ENCODE measurements around the gene MALAT1. TPM values are rescaled to one million over a fixed set of nuclear protein-coding genes. Genes with fewer than 3 reads are reported as not detected.
"Not testable (repeated sequence)": the region's sequence is repeated elsewhere in the genome, so short reads cannot be mapped to it uniquely, and the experiment has no call there.

Gene MALAT1
- total RNA-seq (32,417 and 34,445 TPM in 2 replicates), polyA plus RNA-seq (461 and 646 TPM in 2 replicates), polyA minus RNA-seq (7,215 and 8,805 TPM in 2 replicates)
- total RNA-seq (2013) = 6,042 TPM

DNA sequence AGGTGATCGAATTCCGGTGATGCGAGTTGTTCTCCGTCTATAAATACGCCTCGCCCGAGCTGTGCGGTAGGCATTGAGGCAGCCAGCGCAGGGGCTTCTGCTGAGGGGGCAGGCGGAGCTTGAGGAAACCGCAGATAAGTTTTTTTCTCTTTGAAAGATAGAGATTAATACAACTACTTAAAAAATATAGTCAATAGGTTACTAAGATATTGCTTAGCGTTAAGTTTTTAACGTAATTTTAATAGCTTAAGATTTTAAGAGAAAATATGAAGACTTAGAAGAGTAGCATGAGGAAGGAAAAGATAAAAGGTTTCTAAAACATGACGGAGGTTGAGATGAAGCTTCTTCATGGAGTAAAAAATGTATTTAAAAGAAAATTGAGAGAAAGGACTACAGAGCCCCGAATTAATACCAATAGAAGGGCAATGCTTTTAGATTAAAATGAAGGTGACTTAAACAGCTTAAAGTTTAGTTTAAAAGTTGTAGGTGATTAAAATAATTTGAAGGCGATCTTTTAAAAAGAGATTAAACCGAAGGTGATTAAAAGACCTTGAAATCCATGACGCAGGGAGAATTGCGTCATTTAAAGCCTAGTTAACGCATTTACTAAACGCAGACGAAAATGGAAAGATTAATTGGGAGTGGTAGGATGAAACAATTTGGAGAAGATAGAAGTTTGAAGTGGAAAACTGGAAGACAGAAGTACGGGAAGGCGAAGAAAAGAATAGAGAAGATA is at the start of gene MALAT1:
TSS of gene MALAT1 (plus strand) at position 69 of the 736 bp plus-strand sequence.
- Histone ChIP-seq H3K4me2 (replicated peaks; ENCODE audit: low read depth, low read length, poor library complexity, severe bottlenecking) (peak within 1 kb of the TSS; percentile 97), H3K27me3 (replicated peaks in 1 of 4; ENCODE audit: control extremely low read depth in 1 of 4, control insufficient read depth in 3 of 4, insufficient read depth in 4 of 4, low read length in 3 of 4) (no peaks in the 10 kb centered on the region), H3K9me3 (ENCODE audit: control extremely low read depth in 1 of 3, control insufficient read depth in 2 of 3, insufficient read depth in 1 of 3, low read length in 2 of 3) (no peaks in the 10 kb centered on the region), H3K27ac (ENCODE audit: low read length in 2 of 2) (peak within 1 kb of the TSS; percentile 99 to 100), H3K79me2 (ENCODE audit: control insufficient read depth, insufficient read depth, low read length) (peaks cover 85% of the 10 kb centered on the region), H2AFZ (ENCODE audit: insufficient read depth, low read depth, low read length, poor library complexity, severe bottlenecking) (peak within 1 kb of the TSS; percentile 63), H3K4me3 (ENCODE audit: control extremely low read depth in 1 of 5, extremely low read depth in 1 of 5, insufficient read depth in 1 of 5, low read depth in 2 of 5, low read length in 4 of 5) (peak within 1 kb of the TSS; percentile 76 to 100 (median 93)), H3K4me1 (ENCODE audit: control insufficient read depth in 2 of 2, insufficient read depth in 2 of 2, low read length in 2 of 2) (peaks cover 21 to 39% of the 10 kb centered on the region in 2 donors), H3K9ac (ENCODE audit: low read length) (peak within 1 kb of the TSS; percentile 97), H4K20me1 (ENCODE audit: control insufficient read depth, insufficient read depth, low read length, poor library complexity, severe bottlenecking) (peaks cover 50% of the 10 kb centered on the region), H3K36me3 (replicated peaks in 1 of 2; ENCODE audit: control extremely low read depth in 1 of 2, control insufficient read depth in 1 of 2, extremely low read depth in 1 of 2, insufficient read depth in 2 of 2, low read length in 1 of 2) (peaks cover 1 to 43% of the 10 kb centered on the region in 2 experiments)
- H3K9me3 Mint-ChIP-seq (ENCODE audit: insufficient read depth) = no peaks in the 10 kb centered on the region
- H3K27ac Mint-ChIP-seq = no peak within 1 kb of the TSS
- 0% methylated on average over 14 of the region's 24 CpGs for WGBS (ENCODE audit: insufficient coverage)
- peaks cover 36% of the 10 kb centered on the region for H3K4me1 Mint-ChIP-seq
- intact Hi-C loops (cut with micrococcal nuclease) = no loop called here
- H3K27me3 Mint-ChIP-seq = no peaks in the 10 kb centered on the region
- DNase-seq (peak; percentile 96), ATAC-seq (ENCODE audit: low read depth) (peak; percentile 24)
- no peak for TF ChIP-seq EZH2 (IDR thresholded peaks at IDR 0.05; ENCODE audit: borderline replicate concordance, insufficient read depth, low read depth, low read length, poor library complexity, severe bottlenecking)
- TF ChIP-seq, protein P1, sequence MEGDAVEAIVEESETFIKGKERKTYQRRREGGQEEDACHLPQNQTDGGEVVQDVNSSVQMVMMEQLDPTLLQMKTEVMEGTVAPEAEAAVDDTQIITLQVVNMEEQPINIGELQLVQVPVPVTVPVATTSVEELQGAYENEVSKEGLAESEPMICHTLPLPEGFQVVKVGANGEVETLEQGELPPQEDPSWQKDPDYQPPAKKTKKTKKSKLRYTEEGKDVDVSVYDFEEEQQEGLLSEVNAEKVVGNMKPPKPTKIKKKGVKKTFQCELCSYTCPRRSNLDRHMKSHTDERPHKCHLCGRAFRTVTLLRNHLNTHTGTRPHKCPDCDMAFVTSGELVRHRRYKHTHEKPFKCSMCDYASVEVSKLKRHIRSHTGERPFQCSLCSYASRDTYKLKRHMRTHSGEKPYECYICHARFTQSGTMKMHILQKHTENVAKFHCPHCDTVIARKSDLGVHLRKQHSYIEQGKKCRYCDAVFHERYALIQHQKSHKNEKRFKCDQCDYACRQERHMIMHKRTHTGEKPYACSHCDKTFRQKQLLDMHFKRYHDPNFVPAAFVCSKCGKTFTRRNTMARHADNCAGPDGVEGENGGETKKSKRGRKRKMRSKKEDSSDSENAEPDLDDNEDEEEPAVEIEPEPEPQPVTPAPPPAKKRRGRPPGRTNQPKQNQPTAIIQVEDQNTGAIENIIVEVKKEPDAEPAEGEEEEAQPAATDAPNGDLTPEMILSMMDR (IDR thresholded peaks at IDR 0.05) = peak; percentile 20
- H3K4me3 Mint-ChIP-seq = no peak within 1 kb of the TSS
- CTCF ChIA-PET = interaction anchor here (1.0 to 17.5 kb wide), 9 partner anchors 9 to 116 kb away, joined by 3 to 541 read pairs (median 30); partner anchors contain the start of genes FRMD8, NEAT1 and SLC25A45
- POLR2A ChIA-PET = interaction anchor here (0.6 to 20.7 kb wide), 21 partner anchors 9 to 727 kb away, joined by 3 to 1159 read pairs (median 9); partner anchors contain the start of genes DPF2, FRMD8, NEAT1 and SCYL1

DNA sequence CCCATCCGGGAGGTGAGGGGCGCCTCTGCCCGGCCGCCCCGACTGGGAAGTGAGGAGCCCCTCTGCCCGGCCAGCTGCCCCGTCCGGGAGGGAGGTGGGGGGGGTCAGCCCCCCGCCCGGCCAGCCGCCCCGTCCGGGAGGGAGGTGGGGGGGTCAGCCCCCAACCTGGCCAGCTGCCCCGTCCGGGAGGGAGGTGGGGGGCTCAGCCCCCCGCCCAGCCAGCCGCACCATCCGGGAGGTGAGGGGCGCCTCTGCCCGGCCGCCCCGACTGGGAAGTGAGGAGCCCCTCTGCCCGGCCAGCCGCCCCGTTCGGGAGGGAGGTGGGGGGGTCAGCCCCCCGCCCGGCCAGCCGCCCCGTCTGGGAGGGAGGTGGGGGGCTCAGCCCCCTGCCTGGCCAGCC is 47.5 kb upstream of the MALAT1 start:
- H3K9ac ChIP-seq (ENCODE audit: low read length); H3K27ac Mint-ChIP-seq; H3K9me3 Mint-ChIP-seq (ENCODE audit: insufficient read depth); POLR2A ChIA-PET; H3K36me3 ChIP-seq (replicated peaks in 1 of 2; ENCODE audit: control extremely low read depth in 1 of 2, control insufficient read depth in 1 of 2, extremely low read depth in 1 of 2, insufficient read depth in 2 of 2, low read length in 1 of 2); H3K4me3 ChIP-seq (ENCODE audit: control extremely low read depth in 1 of 5, extremely low read depth in 1 of 5, insufficient read depth in 1 of 5, low read depth in 2 of 5, low read length in 4 of 5); H3K9me3 ChIP-seq (ENCODE audit: control extremely low read depth in 1 of 3, control insufficient read depth in 2 of 3, insufficient read depth in 1 of 3, low read length in 2 of 3); H2AFZ ChIP-seq (ENCODE audit: insufficient read depth, low read depth, low read length, poor library complexity, severe bottlenecking); H3K27me3 Mint-ChIP-seq; H3K27me3 ChIP-seq (replicated peaks in 1 of 4; ENCODE audit: control extremely low read depth in 1 of 4, control insufficient read depth in 3 of 4, insufficient read depth in 4 of 4, low read length in 3 of 4); ATAC-seq (ENCODE audit: low read depth); DNase-seq; H3K27ac ChIP-seq (ENCODE audit: low read length in 2 of 2); CTCF ChIA-PET; H3K4me3 Mint-ChIP-seq; H4K20me1 ChIP-seq (ENCODE audit: control insufficient read depth, insufficient read depth, low read length, poor library complexity, severe bottlenecking); intact Hi-C loops (cut with micrococcal nuclease); H3K4me2 ChIP-seq (replicated peaks; ENCODE audit: low read depth, low read length, poor library complexity, severe bottlenecking): not testable (repeated sequence)
- H3K4me1 Mint-ChIP-seq = peaks cover 31% of the 10 kb centered on the region
- peaks cover 11% of the 10 kb centered on the region for H3K79me2 ChIP-seq (ENCODE audit: control insufficient read depth, insufficient read depth, low read length)
- WGBS (ENCODE audit: insufficient coverage) = no CpG with 5 or more reads among the region's 30 CpGs
- H3K4me1 ChIP-seq (ENCODE audit: control insufficient read depth in 2 of 2, insufficient read depth in 2 of 2, low read length in 2 of 2) = peaks cover 4 to 30% of the 10 kb centered on the region in 2 donors

DNA sequence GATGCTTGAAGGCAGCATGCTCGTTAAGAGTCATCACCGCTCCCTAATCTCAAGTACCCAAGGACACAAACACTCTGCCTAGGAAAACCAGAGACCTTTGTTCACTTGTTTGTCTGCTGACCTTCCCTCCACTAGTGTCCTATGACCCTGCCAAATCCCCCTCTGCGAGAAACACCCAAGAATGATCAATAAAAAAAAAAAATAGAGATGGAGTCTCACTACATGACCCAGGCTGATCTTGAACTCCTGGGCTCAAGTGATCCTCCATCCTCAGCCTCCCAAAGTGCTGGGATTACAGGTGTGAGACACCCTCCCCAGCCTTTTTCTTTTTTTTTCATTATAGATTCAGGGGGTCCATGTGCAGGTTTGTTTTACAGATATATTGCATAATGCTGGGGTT is 46.6 kb upstream of the MALAT1 start:
- H3K36me3 ChIP-seq (replicated peaks in 1 of 2; ENCODE audit: control extremely low read depth in 1 of 2, control insufficient read depth in 1 of 2, extremely low read depth in 1 of 2, insufficient read depth in 2 of 2, low read length in 1 of 2); H3K27ac ChIP-seq (ENCODE audit: low read length in 2 of 2); POLR2A ChIA-PET; H3K9me3 Mint-ChIP-seq (ENCODE audit: insufficient read depth); H3K27ac Mint-ChIP-seq; H3K27me3 Mint-ChIP-seq; H3K4me2 ChIP-seq (replicated peaks; ENCODE audit: low read depth, low read length, poor library complexity, severe bottlenecking); H2AFZ ChIP-seq (ENCODE audit: insufficient read depth, low read depth, low read length, poor library complexity, severe bottlenecking); H3K9ac ChIP-seq (ENCODE audit: low read length); DNase-seq; H3K9me3 ChIP-seq (ENCODE audit: control extremely low read depth in 1 of 3, control insufficient read depth in 2 of 3, insufficient read depth in 1 of 3, low read length in 2 of 3); H3K4me3 Mint-ChIP-seq; H3K27me3 ChIP-seq (replicated peaks in 1 of 4; ENCODE audit: control extremely low read depth in 1 of 4, control insufficient read depth in 3 of 4, insufficient read depth in 4 of 4, low read length in 3 of 4); intact Hi-C loops (cut with micrococcal nuclease); ATAC-seq (ENCODE audit: low read depth); H3K4me3 ChIP-seq (ENCODE audit: control extremely low read depth in 1 of 5, extremely low read depth in 1 of 5, insufficient read depth in 1 of 5, low read depth in 2 of 5, low read length in 4 of 5); CTCF ChIA-PET; H4K20me1 ChIP-seq (ENCODE audit: control insufficient read depth, insufficient read depth, low read length, poor library complexity, severe bottlenecking): not testable (repeated sequence)
- no CpG with 5 or more reads among the region's 3 CpGs for WGBS (ENCODE audit: insufficient coverage)
- peaks cover 35% of the 10 kb centered on the region for H3K4me1 Mint-ChIP-seq
- Histone ChIP-seq H3K79me2 (ENCODE audit: control insufficient read depth, insufficient read depth, low read length) (peaks cover 21% of the 10 kb centered on the region), H3K4me1 (ENCODE audit: control insufficient read depth in 2 of 2, insufficient read depth in 2 of 2, low read length in 2 of 2) (peaks cover 4 to 28% of the 10 kb centered on the region in 2 donors)
